ENCODE measurements around the gene NREP. TPM values are rescaled to one million over a fixed set of nuclear protein-coding genes. Genes with fewer than 3 reads are reported as not detected.

Gene NREP
- total RNA-seq, 1 experiment from 2014 or later, result 163 TPM

GRCh38 chr5:111720333-111720890 is 36.6 kb downstream of the NREP start:
- H2BK5ac ChIP-seq (ENCODE audit: insufficient read length, low read length), result no peak overlapping the region
- no peak overlapping the region for H4K8ac ChIP-seq (replicated peaks; ENCODE audit: insufficient read length, low read depth, low read length)
- H3K23me2 ChIP-seq (ENCODE audit: insufficient read length, low read depth, low read length, poor library complexity, severe bottlenecking), result no peaks in the 10 kb centered on the region
- no peak overlapping the region for H4K91ac ChIP-seq (ENCODE audit: insufficient read length, low read depth, low read length)
- no peaks in the 10 kb centered on the region for H4K20me1 ChIP-seq (ENCODE audit: control insufficient read depth, insufficient read depth, insufficient read length)
- Mint-ChIP-seq H3K27ac (peak overlapping the region in 2 of 3 experiments; percentile 47 to 60; a peak in 5 of 7 replicates), H3K4me1 (peaks cover 21 to 25% of the 10 kb centered on the region in 2 experiments), H3K4me3 (no peak overlapping the region), H3K36me3 (ENCODE audit: insufficient read depth in 1 of 3, low read depth in 3 of 3) (peaks cover 29 to 44% (median 29%) of the 10 kb centered on the region in 3 experiments), H3K27me3 (ENCODE audit: low read depth) (peaks cover 2% of the 10 kb centered on the region; the same call in 1 of the 2 replicates), H3K9me3 (peaks cover 26 to 27% of the 10 kb centered on the region in 2 experiments; a peak in 4 of 5 replicates)
- no peaks in the 10 kb centered on the region for H3K9me3 ChIP-seq (ENCODE audit: control insufficient read depth, low read depth, low read length)
- no peak overlapping the region for H2BK120ac ChIP-seq (ENCODE audit: low read depth, low read length, poor library complexity, severe bottlenecking)
- H3K4ac ChIP-seq (ENCODE audit: low read depth, low read length), result no peak overlapping the region
- no peak overlapping the region for H2AFZ ChIP-seq (ENCODE audit: low read length)
- H3K4me1 ChIP-seq (ENCODE audit: insufficient read depth, low read length), result peaks cover 5% of the 10 kb centered on the region; the same call in 1 of the 2 replicates
- no peak overlapping the region for H3T11ph ChIP-seq (ENCODE audit: low read length)
- no peak overlapping the region for H2BK15ac ChIP-seq (ENCODE audit: low read depth, low read length)
- no peak overlapping the region for H3K4me2 ChIP-seq (ENCODE audit: insufficient read depth, insufficient read length, low read length)
- no peak overlapping the region for H3K27ac ChIP-seq (ENCODE audit: insufficient read length, low read depth, low read length)
- H3K79me2 ChIP-seq (ENCODE audit: insufficient read depth, low read length), result no peaks in the 10 kb centered on the region
- H2BK12ac ChIP-seq (ENCODE audit: insufficient read length, low read depth, low read length), result no peak overlapping the region
- no peak overlapping the region for H3K18ac ChIP-seq (ENCODE audit: insufficient read length, low read depth, low read length)
- no peak overlapping the region for H2AK5ac ChIP-seq (ENCODE audit: insufficient read length, low read length)
- WGBS (ENCODE audit: extremely low coverage, insufficient read length, low lambda C conversion rate), result no CpG with 5 or more reads among the region's 2 CpGs
- H2BK20ac ChIP-seq (ENCODE audit: low read depth, low read length, poor library complexity, severe bottlenecking), result no peak overlapping the region
- TF ChIP-seq CTCF (conservative IDR thresholded peaks at IDR 0.05), result no peak
- no peak overlapping the region for H3K9ac ChIP-seq (ENCODE audit: extremely low read depth, insufficient read length, low read length)
- H4K5ac ChIP-seq (ENCODE audit: insufficient read length, low read depth, low read length), result no peak overlapping the region
- H3K79me1 ChIP-seq (ENCODE audit: insufficient read depth, low read depth, low read length, poor library complexity, severe bottlenecking), result no peaks in the 10 kb centered on the region
- H3K23ac ChIP-seq (ENCODE audit: insufficient read length, low read depth, low read length), result no peak overlapping the region
- no peak for DNase-seq
- H3K56ac ChIP-seq (ENCODE audit: insufficient read length, low read depth, low read length), result no peak overlapping the region
- no peaks in the 10 kb centered on the region for H3K27me3 ChIP-seq (ENCODE audit: insufficient read depth, low read length)
- H3K14ac ChIP-seq (ENCODE audit: insufficient read depth, low read length), result no peak overlapping the region
